Esophagus squamous epithelium (tissue), 5 donors: ENCODE measurements around the gene IGF1R. TPM values are rescaled to one million over a fixed set of nuclear protein-coding genes. Genes with fewer than 3 reads are reported as not detected.
A peak's percentile ranks its signal among the peaks of the same experiment; 100 is the strongest.

Experiments used
- DNase-seq: peaks from one replicate; lab custom pipeline; 2025; lab: John Stamatoyannopoulos, UW
- H3K27ac ChIP-seq, 4 donors: fragments of 200-600 bp; sonication (generic); one replicate each; pipeline ENCODE4 v1.5.1; 2016 to 2019; ENCODE audit warnings: mild to moderate bottlenecking in 1 of 4
- H3K27me3 ChIP-seq, 4 donors: fragments of 200-600 bp; sonication (generic); 1 replicate in 3 of 4; 2 replicates in 1 of 4; pipeline versions ENCODE4 v1.5.1 to v1.6.0; 2017 to 2021; ENCODE audit warnings: antibody characterized with exemption in 1 of 4
- H3K36me3 ChIP-seq, 3 donors: fragments of 200-600 bp; sonication (generic); one replicate each; pipeline ENCODE4 v1.5.1; 2016 to 2019
- H3K4me1 ChIP-seq, 3 donors: fragments of 200-600 bp; sonication (generic); one replicate each; pipeline ENCODE4 v1.5.1; 2017 to 2019
- H3K4me3 ChIP-seq, 4 donors: fragments of 200-600 bp; sonication (generic); 1 replicate in 3 of 4; 2 replicates in 1 of 4; pipeline ENCODE4 v1.5.1; 2016 to 2019; ENCODE audit warnings: mild to moderate bottlenecking in 2 of 4, moderate library complexity in 1 of 4
- H3K9me3 ChIP-seq, 3 donors: fragments of 200-600 bp; sonication (generic); one replicate each; pipeline ENCODE4 v1.5.1; 2016 to 2019
- CTCF ChIP-seq, 6 experiments: fragments of 450-650 bp in 4 of 6; fragments of 200-600 bp in 2 of 6; sonication (generic) in 2 of 6; IDR thresholded peaks; one replicate each; pipeline ENCODE4 v1.5.1; 2016 to 2019; ENCODE audit warnings: antibody characterized with exemption in 6 of 6, mild to moderate bottlenecking in 4 of 6, moderate library complexity in 4 of 6
- POLR2A ChIP-seq, 4 donors: fragments of 450-650 bp; IDR thresholded peaks; one replicate each; pipeline ENCODE4 v1.6.1; 2017; ENCODE audit warnings: antibody characterized with exemption in 4 of 4, mild to moderate bottlenecking in 4 of 4, moderate library complexity in 3 of 4
- WGBS, 2 donors: methylation state at CpG; one replicate each; pipeline ENCODE4 v1.1.5; 2018; 5-methylcytosine and 5-hydroxymethylcytosine counted together
- intact Hi-C: fragments of 100-400 bp; cut with DNase I; formaldehyde crosslinking; loops from one replicate; pipeline ENCODE4 v1.15.0; 2022
- total RNA-seq, 4 donors: library from RNA; depleted of rRNA; stranded (reverse); fragments of >200 nt; gene quantifications; one replicate each; pipeline ENCODE4 v1.1.0, GENCODE V29; 2016
- donor health status: DM: yes; HTN: yes; CAD: no.

IGF1R gene
- total RNA-seq, 4 donors from 2014 or later = 20.5 to 54.8 (median 40.4) TPM

- TF ChIP-seq CTCF (IDR thresholded peaks at IDR 0.05) = no peak
- no peak for TF ChIP-seq POLR2A (IDR thresholded peaks at IDR 0.05)
- H3K4me1 ChIP-seq = peaks cover 0 to 46% (median 13%) of the 10 kb centered on the region in 3 donors
- no peak overlapping the region for H3K4me3 ChIP-seq
- H3K27me3 ChIP-seq = no peaks in the 10 kb centered on the region
- intact Hi-C loops = no loop called here
- 39 to 43% methylated on average over 5 to 6 of the region's 6 CpGs for WGBS, 2 donors
- H3K27ac ChIP-seq = peak overlapping the region; percentile 65 to 94 (median 88)
- H3K9me3 ChIP-seq = no peaks in the 10 kb centered on the region
- peaks cover 0 to 98% (median 20%) of the 10 kb centered on the region in 3 donors for H3K36me3 ChIP-seq
- no peak for DNase-seq
Measured at GRCh38 chr15:98952381-98952803, 304.1 kb downstream of the IGF1R start.

- intact Hi-C loops = no loop called here
- TF ChIP-seq CTCF (IDR thresholded peaks at IDR 0.05) (no peak), POLR2A (IDR thresholded peaks at IDR 0.05) (no peak)
- peak overlapping the region; percentile 65 to 94 (median 88) for H3K27ac ChIP-seq
- 75 to 83% methylated on average over 9 to 16 of the region's 19 CpGs for WGBS, 2 donors
- H3K9me3 ChIP-seq = no peaks in the 10 kb centered on the region
- DNase-seq = no peak
- no peak overlapping the region for H3K4me3 ChIP-seq
- peaks cover 0 to 46% (median 13%) of the 10 kb centered on the region in 3 donors for H3K4me1 ChIP-seq
- no peaks in the 10 kb centered on the region for H3K27me3 ChIP-seq
- H3K36me3 ChIP-seq = peaks cover 0 to 98% (median 18%) of the 10 kb centered on the region in 3 donors
Measured at GRCh38 chr15:98953000-98953787, 304.9 kb downstream of the IGF1R start.

DNA sequence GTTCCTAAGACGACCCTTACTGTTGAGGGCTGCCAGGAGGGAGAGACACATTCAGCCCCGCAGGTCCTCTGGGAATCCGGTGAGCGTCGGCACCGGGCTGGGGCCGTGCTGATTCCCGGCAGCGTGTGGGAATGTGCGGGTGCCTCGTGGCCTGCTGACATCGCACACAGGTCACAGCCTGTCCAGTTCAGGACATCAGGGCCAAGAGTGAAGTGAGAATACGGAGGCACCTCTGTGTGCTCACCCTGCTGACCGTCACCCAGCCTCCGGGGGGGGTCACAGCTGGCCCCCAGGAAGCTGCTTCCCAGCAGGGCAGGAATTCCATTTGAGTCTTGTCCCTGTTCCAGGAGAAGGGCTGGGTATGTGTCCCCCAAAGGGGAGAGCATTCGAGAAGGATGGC, 305.6 kb downstream of the IGF1R start:
- peak overlapping the region; percentile 65 to 94 (median 88) for H3K27ac ChIP-seq
- TF ChIP-seq POLR2A (IDR thresholded peaks at IDR 0.05) (no peak), CTCF (IDR thresholded peaks at IDR 0.05) (no peak)
- no peaks in the 10 kb centered on the region for H3K27me3 ChIP-seq
- H3K9me3 ChIP-seq = no peaks in the 10 kb centered on the region
- H3K4me1 ChIP-seq = peaks cover 0 to 46% (median 13%) of the 10 kb centered on the region in 3 donors
- no peak overlapping the region for H3K4me3 ChIP-seq
- H3K36me3 ChIP-seq = peaks cover 0 to 98% (median 14%) of the 10 kb centered on the region in 3 donors
- intact Hi-C loops = no loop called here
- DNase-seq = no peak
- WGBS, 2 donors = 25% methylated on average over 1 of the region's 16 CpGs; no CpG with 5 or more reads in 1 of the 2 donors

GRCh38 chr15:98954411-98954810, 306.1 kb downstream of the IGF1R start:
- H3K9me3 ChIP-seq = no peaks in the 10 kb centered on the region
- peaks cover 0 to 98% (median 16%) of the 10 kb centered on the region in 3 donors for H3K36me3 ChIP-seq
- WGBS, 2 donors = 59 to 63% methylated on average over 5 of the region's 5 CpGs
- intact Hi-C loops = no loop called here
- H3K4me1 ChIP-seq = peaks cover 0 to 46% (median 13%) of the 10 kb centered on the region in 3 donors
- peak overlapping the region; percentile 65 to 94 (median 88) for H3K27ac ChIP-seq
- TF ChIP-seq CTCF (IDR thresholded peaks at IDR 0.05) = no peak
- no peak for TF ChIP-seq POLR2A (IDR thresholded peaks at IDR 0.05)
- no peaks in the 10 kb centered on the region for H3K27me3 ChIP-seq
- no peak for DNase-seq
- no peak overlapping the region for H3K4me3 ChIP-seq

GRCh38 chr15:98955331-98955730, 307.0 kb downstream of the IGF1R start:
- H3K4me3 ChIP-seq = no peak overlapping the region
- 77 to 90% methylated on average over 3 to 8 of the region's 8 CpGs for WGBS, 2 donors
- DNase-seq = no peak
- H3K27me3 ChIP-seq = no peaks in the 10 kb centered on the region
- no peaks in the 10 kb centered on the region for H3K9me3 ChIP-seq
- TF ChIP-seq POLR2A (IDR thresholded peaks at IDR 0.05) (no peak), CTCF (IDR thresholded peaks at IDR 0.05) (no peak)
- intact Hi-C loops = no loop called here
- peak overlapping the region; percentile 65 to 94 (median 88) for H3K27ac ChIP-seq
- H3K36me3 ChIP-seq = peaks cover 3 to 98% (median 19%) of the 10 kb centered on the region in 3 donors
- H3K4me1 ChIP-seq = peaks cover 0 to 46% (median 13%) of the 10 kb centered on the region in 3 donors
